ENCODE results near the gene FUBP1. TPM values are rescaled to one million over a fixed set of nuclear protein-coding genes. Genes with fewer than 3 reads are reported as not detected.

FUBP1 gene
- total and polyA plus RNA-seq, 12 donors: 27.8 to 77.6 (median 68.6) TPM

- no peaks in the 10 kb centered on the region for H3K9me3 ChIP-seq
- H3K4me1 ChIP-seq: peaks cover 0 to 64% (median 48%) of the 10 kb centered on the region in 9 donors
- 75 to 76% methylated on average over 2 of the region's 2 CpGs for WGBS, 2 donors
- peak overlapping the region in 4 of 10 donors; percentile 2 to 54 (median 32) for H3K27ac ChIP-seq
- intact Hi-C loops (cut with DNase I): loop anchor here in 1 of 10 donors (10.0 kb wide), 1 partner anchor 46 kb away; no protein-coding TSS in a partner anchor
- TF ChIP-seq, protein P1, sequence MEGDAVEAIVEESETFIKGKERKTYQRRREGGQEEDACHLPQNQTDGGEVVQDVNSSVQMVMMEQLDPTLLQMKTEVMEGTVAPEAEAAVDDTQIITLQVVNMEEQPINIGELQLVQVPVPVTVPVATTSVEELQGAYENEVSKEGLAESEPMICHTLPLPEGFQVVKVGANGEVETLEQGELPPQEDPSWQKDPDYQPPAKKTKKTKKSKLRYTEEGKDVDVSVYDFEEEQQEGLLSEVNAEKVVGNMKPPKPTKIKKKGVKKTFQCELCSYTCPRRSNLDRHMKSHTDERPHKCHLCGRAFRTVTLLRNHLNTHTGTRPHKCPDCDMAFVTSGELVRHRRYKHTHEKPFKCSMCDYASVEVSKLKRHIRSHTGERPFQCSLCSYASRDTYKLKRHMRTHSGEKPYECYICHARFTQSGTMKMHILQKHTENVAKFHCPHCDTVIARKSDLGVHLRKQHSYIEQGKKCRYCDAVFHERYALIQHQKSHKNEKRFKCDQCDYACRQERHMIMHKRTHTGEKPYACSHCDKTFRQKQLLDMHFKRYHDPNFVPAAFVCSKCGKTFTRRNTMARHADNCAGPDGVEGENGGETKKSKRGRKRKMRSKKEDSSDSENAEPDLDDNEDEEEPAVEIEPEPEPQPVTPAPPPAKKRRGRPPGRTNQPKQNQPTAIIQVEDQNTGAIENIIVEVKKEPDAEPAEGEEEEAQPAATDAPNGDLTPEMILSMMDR (IDR thresholded peaks at IDR 0.05): no peak
- H3K27me3 ChIP-seq: no peaks in the 10 kb centered on the region
- peak overlapping the region in 5 of 10 donors; percentile 52 to 74 (median 62) for H3K4me3 ChIP-seq
- peaks cover 0 to 33% (median 14%) of the 10 kb centered on the region in 9 donors for H3K36me3 ChIP-seq
- DNase-seq: no peak
- no peak for ATAC-seq
These were observed 32.2 kb upstream of the FUBP1 start for GRCh38 chr1:78011050-78011449.

DNA sequence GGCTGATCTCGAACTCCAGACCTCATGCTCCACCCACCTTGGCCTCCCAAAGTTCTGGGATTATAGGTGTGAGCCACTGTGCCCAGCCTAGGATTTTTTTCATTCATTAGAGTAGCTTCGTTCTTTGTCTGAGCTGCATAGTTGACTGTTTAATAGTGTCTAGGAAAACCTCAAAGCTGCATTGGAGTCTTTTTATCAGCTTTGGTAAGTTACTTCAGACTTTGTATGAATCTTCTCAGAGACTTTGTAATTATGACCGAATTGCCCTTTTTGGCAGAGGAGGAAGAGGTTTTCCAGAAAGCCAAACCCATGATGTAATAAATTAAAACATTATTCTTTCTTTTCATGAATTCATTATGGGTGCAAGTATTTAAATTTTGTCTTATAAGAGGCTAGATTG is 31.0 kb upstream of the FUBP1 start:
- no peak for ATAC-seq
- H3K27ac ChIP-seq: peak overlapping the region in 6 of 10 donors; percentile 8 to 54 (median 22)
- H3K4me1 ChIP-seq: peaks cover 0 to 60% (median 44%) of the 10 kb centered on the region in 9 donors
- intact Hi-C loops (cut with DNase I): loop anchor here in 4 of 10 donors (5.0 to 10.0 kb wide), 5 partner anchors 37 to 105 kb away; partner anchors contain the start of gene GIPC2 (in 1 of the 4)
- no peaks in the 10 kb centered on the region for H3K27me3 ChIP-seq
- H3K36me3 ChIP-seq: peaks cover 0 to 22% (median 14%) of the 10 kb centered on the region in 9 donors
- no peak for DNase-seq
- H3K9me3 ChIP-seq: no peaks in the 10 kb centered on the region
- WGBS, 2 donors: 52 to 61% methylated on average over 3 of the region's 3 CpGs
- peak overlapping the region in 6 of 10 donors; percentile 4 to 74 (median 61) for H3K4me3 ChIP-seq
- TF ChIP-seq, protein P1 (IDR thresholded peaks at IDR 0.05): no peak

DNA sequence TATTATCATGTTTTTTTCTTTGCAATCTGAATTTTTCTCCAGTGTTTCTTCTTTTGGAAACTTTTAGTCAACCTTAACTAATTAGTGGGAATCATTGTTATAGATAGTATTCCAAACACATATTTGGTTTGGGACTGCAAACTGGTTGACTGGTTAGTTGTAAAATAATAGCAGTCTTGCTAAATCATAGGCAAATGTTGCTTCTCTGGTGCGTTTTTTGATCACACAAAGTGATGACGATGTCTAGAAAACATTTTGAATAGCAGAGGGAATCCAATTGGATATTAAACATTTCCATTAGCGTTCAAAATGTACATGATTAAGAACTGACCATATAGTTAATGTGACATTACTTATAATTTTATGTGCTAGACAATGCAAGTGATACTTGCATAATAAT is 30.4 kb upstream of the FUBP1 start:
- intact Hi-C loops (cut with DNase I): loop anchor here in 4 of 10 donors (5.0 to 10.0 kb wide), 4 partner anchors 38 to 106 kb away; partner anchors contain the start of gene GIPC2 (in 1 of the 4)
- H3K36me3 ChIP-seq: peaks cover 0 to 16% (median 10%) of the 10 kb centered on the region in 9 donors
- no peaks in the 10 kb centered on the region for H3K27me3 ChIP-seq
- H3K9me3 ChIP-seq: no peaks in the 10 kb centered on the region
- peak overlapping the region in 7 of 10 donors; percentile 5 to 74 (median 62) for H3K4me3 ChIP-seq
- peaks cover 0 to 54% (median 39%) of the 10 kb centered on the region in 9 donors for H3K4me1 ChIP-seq
- TF ChIP-seq, protein P1 (IDR thresholded peaks at IDR 0.05): no peak
- no peak for ATAC-seq
- 68 to 75% methylated on average over 3 of the region's 3 CpGs for WGBS, 2 donors
- H3K27ac ChIP-seq: peak overlapping the region in 4 of 10 donors; percentile 6 to 54 (median 22)
- DNase-seq: no peak

DNA sequence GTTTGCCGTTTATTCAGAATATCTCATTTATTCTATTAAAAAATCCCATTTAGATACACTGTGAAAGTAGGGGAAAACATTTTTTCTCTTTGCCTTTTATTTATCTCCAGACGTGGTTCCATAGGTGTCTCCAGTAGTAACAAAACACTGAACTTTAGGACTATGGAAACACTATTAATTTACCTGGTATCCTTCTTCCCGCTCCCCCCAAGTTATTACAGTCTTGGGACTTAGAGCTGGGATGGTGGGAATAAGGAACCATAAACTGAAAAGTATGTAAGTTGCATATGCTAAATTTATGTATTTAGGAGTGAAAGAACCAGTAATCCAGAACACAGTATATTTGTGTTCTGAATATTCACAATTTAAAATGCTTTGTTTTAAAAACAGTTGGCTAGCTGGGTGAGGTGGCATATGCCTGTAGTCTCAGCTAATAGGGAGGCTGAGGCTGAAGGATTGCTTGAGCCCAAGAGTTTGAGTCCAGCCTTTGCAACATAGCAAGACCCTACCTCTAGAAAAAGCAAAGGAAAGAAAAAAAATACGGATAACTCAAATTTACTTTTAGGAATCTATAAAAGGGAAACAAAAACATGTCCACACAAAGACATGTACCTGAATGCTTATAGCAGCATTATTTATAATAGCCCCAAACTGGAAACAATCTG is 28.9 kb upstream of the FUBP1 start:
- intact Hi-C loops (cut with DNase I): loop anchor here in 4 of 10 donors (5.0 to 10.0 kb wide), 4 partner anchors 39 to 107 kb away; partner anchors contain the start of gene GIPC2 (in 1 of the 4)
- no peaks in the 10 kb centered on the region for H3K27me3 ChIP-seq
- TF ChIP-seq, protein P1 (IDR thresholded peaks at IDR 0.05): no peak
- H3K27ac ChIP-seq: peak overlapping the region in 5 of 10 donors; percentile 90 to 95 (median 93)
- ATAC-seq (no peak), DNase-seq (no peak)
- WGBS, 2 donors: 64 to 72% methylated on average over 4 of the region's 4 CpGs
- no peaks in the 10 kb centered on the region for H3K9me3 ChIP-seq
- H3K4me1 ChIP-seq: peaks cover 0 to 66% (median 43%) of the 10 kb centered on the region in 9 donors
- H3K36me3 ChIP-seq: peaks cover 0 to 2% (median under 1%) of the 10 kb centered on the region in 9 donors
- peak overlapping the region in 9 of 10 donors; percentile 52 to 74 (median 62) for H3K4me3 ChIP-seq
